Activated naive CD4-positive, alpha-beta T cell (primary cell): ENCODE data around the gene COMMD10.
A peak's percentile ranks its signal among the peaks of the same experiment; 100 is the strongest.
"Not testable (repeated sequence)": the region's sequence is repeated elsewhere in the genome, so short reads cannot be mapped to it uniquely, and the experiment has no call there.

Experiments used
- DNase-seq, 4 experiments: peaks; one replicate each; lab custom pipeline; 2025; lab: John Stamatoyannopoulos, UW

The COMMD10 gene

GRCh38 chr5:116084871-116085715, at the start of gene COMMD10:
COMMD10 (plus strand) TSS chr5:116085025.
- peak; percentile 36 to 72 (median 54) for DNase-seq

- no peak for DNase-seq
These were observed 49.7 kb upstream of the COMMD10 start for GRCh38 chr5:116035123-116035522.

- DNase-seq: no peak
These were observed 47.5 kb upstream of the COMMD10 start for GRCh38 chr5:116037236-116037822.

GRCh38 chr5:116038817-116039216, 46.0 kb upstream of the COMMD10 start:
- DNase-seq: no peak

- DNase-seq: no peak
These were observed 42.5 kb upstream of the COMMD10 start for GRCh38 chr5:116042375-116042774.

- DNase-seq: no peak
These were observed 40.8 kb upstream of the COMMD10 start for GRCh38 chr5:116044073-116044472.

GRCh38 chr5:116045821-116046220, 39.0 kb upstream of the COMMD10 start:
- no peak for DNase-seq

- no peak for DNase-seq
These were observed 38.6 kb upstream of the COMMD10 start for GRCh38 chr5:116046261-116046660.

GRCh38 chr5:116046823-116047222, 38.0 kb upstream of the COMMD10 start:
- DNase-seq: no peak

- DNase-seq: no peak
These were observed 26.4 kb upstream of the COMMD10 start for GRCh38 chr5:116058346-116058936.

GRCh38 chr5:116062352-116062751, 22.5 kb upstream of the COMMD10 start:
- DNase-seq: no peak

GRCh38 chr5:116063950-116064349, 20.9 kb upstream of the COMMD10 start:
- no peak for DNase-seq

- DNase-seq: no peak
These were observed 16.7 kb upstream of the COMMD10 start for GRCh38 chr5:116068028-116068632.

GRCh38 chr5:116071211-116071610, 13.6 kb upstream of the COMMD10 start:
- DNase-seq: no peak

GRCh38 chr5:116075191-116075831, 9.5 kb upstream of the COMMD10 start:
- DNase-seq: no peak

GRCh38 chr5:116076496-116076895, 8.3 kb upstream of the COMMD10 start:
- DNase-seq: no peak

GRCh38 chr5:116078199-116078598, 6.6 kb upstream of the COMMD10 start:
- DNase-seq: no peak

- DNase-seq: peak in 1 of 4 experiments; percentile 18
These were observed 536 bp upstream of the COMMD10 start for GRCh38 chr5:116084287-116084691.

GRCh38 chr5:116086309-116086708, 1.5 kb downstream of the COMMD10 start:
- not testable (repeated sequence) for DNase-seq

GRCh38 chr5:116088062-116088461, 3.2 kb downstream of the COMMD10 start:
- no peak for DNase-seq

- DNase-seq: no peak
These were observed 5.5 kb downstream of the COMMD10 start for GRCh38 chr5:116090302-116090701.

- no peak for DNase-seq
These were observed 6.6 kb downstream of the COMMD10 start for GRCh38 chr5:116091416-116091815.
